H9 (cell line): ENCODE data around the gene COL4A6. TPM values are rescaled to one million over a fixed set of nuclear protein-coding genes. Genes with fewer than 3 reads are reported as not detected.

Source experiments
- DNase-seq: peaks from one replicate; pipeline ENCODE4 v3.0.0-alpha.2; 2017
- H2AFZ ChIP-seq: one replicate; pipeline ENCODE4 v1.6.1; 2013; ENCODE audit warnings: mild to moderate bottlenecking, low read length, control low read depth, moderate library complexity
- H2AK5ac ChIP-seq: 2 replicates; pipeline ENCODE4 v1.6.1; 2013; ENCODE audit warnings: low read length, control low read depth, mixed read lengths; ENCODE audit not compliant: insufficient read length
- H2BK120ac ChIP-seq: one replicate; pipeline ENCODE4 v1.6.1; 2013; ENCODE audit warnings: low read depth, mild to moderate bottlenecking, low read length, control low read depth, inconsistent platforms; ENCODE audit not compliant: poor library complexity, severe bottlenecking
- H2BK12ac ChIP-seq: 2 replicates; pipeline ENCODE4 v1.6.1; 2013; ENCODE audit warnings: low read length, control low read depth, mixed read lengths, low read depth; ENCODE audit not compliant: insufficient read length
- H2BK15ac ChIP-seq: 2 replicates; pipeline ENCODE4 v1.6.1; 2013; ENCODE audit warnings: low read depth, low read length, control low read depth
- H2BK20ac ChIP-seq: one replicate; pipeline ENCODE4 v1.6.1; 2013; ENCODE audit warnings: low read depth, mild to moderate bottlenecking, low read length, control low read depth, inconsistent platforms; ENCODE audit not compliant: poor library complexity, severe bottlenecking
- H2BK5ac ChIP-seq: 2 replicates; pipeline ENCODE4 v1.6.1; 2013; ENCODE audit warnings: low read length, control low read depth, mixed read lengths; ENCODE audit not compliant: insufficient read length
- H3K14ac ChIP-seq: 2 replicates; pipeline ENCODE4 v1.6.1; 2013; ENCODE audit warnings: low read length, control low read depth; ENCODE audit not compliant: insufficient read depth
- H3K18ac ChIP-seq: 2 replicates; pipeline ENCODE4 v1.6.1; 2013; ENCODE audit warnings: low read depth, mild to moderate bottlenecking, mixed read lengths, low read length, control low read depth; ENCODE audit not compliant: insufficient read length
- H3K23ac ChIP-seq: 2 replicates; pipeline ENCODE4 v1.6.1; 2013; ENCODE audit warnings: low read length, control low read depth, mixed read lengths, low read depth; ENCODE audit not compliant: insufficient read length
- H3K23me2 ChIP-seq: 2 replicates; pipeline ENCODE4 v1.6.1; 2013; ENCODE audit warnings: low read depth, mild to moderate bottlenecking, mixed read lengths, low read length, control low read depth; ENCODE audit not compliant: insufficient read length, poor library complexity, severe bottlenecking
- H3K27ac ChIP-seq: 2 replicates; pipeline ENCODE4 v1.5.1; 2013; ENCODE audit warnings: low read length, control low read depth, mixed read lengths, low read depth; ENCODE audit not compliant: insufficient read length
- H3K27me3 ChIP-seq: 2 replicates; pipeline ENCODE4 v1.6.1; 2013; ENCODE audit warnings: low read length, control low read depth, inconsistent platforms; ENCODE audit not compliant: insufficient read depth
- H3K4ac ChIP-seq: 2 replicates; pipeline ENCODE4 v1.6.1; 2013; ENCODE audit warnings: low read depth, mild to moderate bottlenecking, control low read depth, inconsistent platforms, low read length, moderate library complexity
- H3K4me1 ChIP-seq: 2 replicates; pipeline ENCODE4 v1.6.1; 2013; ENCODE audit warnings: low read length, control low read depth, inconsistent platforms; ENCODE audit not compliant: insufficient read depth
- H3K4me2 ChIP-seq: 2 replicates; pipeline ENCODE4 v1.6.1; 2013; ENCODE audit warnings: low read length, control low read depth, mixed read lengths; ENCODE audit not compliant: insufficient read length, insufficient read depth
- H3K56ac ChIP-seq: 2 replicates; pipeline ENCODE4 v1.6.1; 2013; ENCODE audit warnings: low read depth, mild to moderate bottlenecking, mixed read lengths, low read length, control low read depth; ENCODE audit not compliant: insufficient read length
- H3K79me1 ChIP-seq: 2 replicates; pipeline ENCODE4 v1.6.1; 2013; ENCODE audit warnings: low read depth, mild to moderate bottlenecking, moderate library complexity, low read length, control low read depth, inconsistent platforms; ENCODE audit not compliant: insufficient read depth, poor library complexity, severe bottlenecking
- H3K79me2 ChIP-seq: 2 replicates; pipeline ENCODE4 v1.6.1; 2013; ENCODE audit warnings: low read length, control low read depth, inconsistent platforms; ENCODE audit not compliant: insufficient read depth
- H3K9ac ChIP-seq: 2 replicates; pipeline ENCODE4 v1.6.1; 2013; ENCODE audit warnings: low read length, control low read depth, mixed read lengths; ENCODE audit not compliant: insufficient read length; ENCODE audit errors: extremely low read depth
- H3K9me3 ChIP-seq: one replicate; pipeline ENCODE4 v1.6.1; 2013; ENCODE audit warnings: low read depth, low read length, inconsistent platforms; ENCODE audit not compliant: control insufficient read depth
- H3T11ph ChIP-seq: one replicate; pipeline ENCODE4 v1.6.1; 2013; ENCODE audit warnings: mild to moderate bottlenecking, low read length, control low read depth, inconsistent platforms
- H4K20me1 ChIP-seq: one replicate; pipeline ENCODE4 v1.6.1; 2013; ENCODE audit not compliant: control insufficient read depth, insufficient read length, insufficient read depth
- H4K5ac ChIP-seq: 2 replicates; pipeline ENCODE4 v1.6.1; 2013; ENCODE audit warnings: low read depth, mild to moderate bottlenecking, mixed read lengths, low read length, control low read depth; ENCODE audit not compliant: insufficient read length
- H4K8ac ChIP-seq: replicated peaks from 2 replicates; pipeline ENCODE4 v1.6.1; 2013; ENCODE audit warnings: low read length, control low read depth, mixed read lengths, low read depth; ENCODE audit not compliant: insufficient read length
- H4K91ac ChIP-seq: 2 replicates; pipeline ENCODE4 v1.6.1; 2013; ENCODE audit warnings: low read depth, mild to moderate bottlenecking, moderate library complexity, mixed read lengths, low read length, control low read depth; ENCODE audit not compliant: insufficient read length
- H3K27ac Mint-ChIP-seq, 3 experiments: 2 replicates in 2 of 3; 3 replicates in 1 of 3; pipeline ENCODE4 v1.8.0; 2020 to 2021; ENCODE audit warnings: mixed read lengths in 3 of 3, mild to moderate bottlenecking in 1 of 3, moderate library complexity in 1 of 3
- H3K27me3 Mint-ChIP-seq: 2 replicates; pipeline ENCODE4 v1.8.0; 2021; ENCODE audit warnings: low read depth, mild to moderate bottlenecking, moderate library complexity, mixed read lengths
- H3K36me3 Mint-ChIP-seq, 3 experiments: 2 replicates in 2 of 3; 3 replicates in 1 of 3; pipeline ENCODE4 v1.8.0; 2020 to 2021; ENCODE audit warnings: low read depth in 3 of 3, mixed read lengths in 3 of 3; ENCODE audit not compliant: insufficient read depth in 1 of 3
- H3K4me1 Mint-ChIP-seq, 2 experiments: 2 replicates each; pipeline ENCODE4 v1.8.0; 2020; ENCODE audit warnings: mixed read lengths in 2 of 2
- H3K4me3 Mint-ChIP-seq, 2 experiments: 2 replicates in 1 of 2; 3 replicates in 1 of 2; pipeline ENCODE4 v1.8.0; 2020 to 2021; ENCODE audit warnings: mild to moderate bottlenecking in 2 of 2, mixed read lengths in 2 of 2, moderate library complexity in 1 of 2
- H3K9me3 Mint-ChIP-seq, 2 experiments: 2 replicates in 1 of 2; 3 replicates in 1 of 2; pipeline ENCODE4 v1.8.0; 2020; ENCODE audit warnings: mild to moderate bottlenecking in 2 of 2, mixed read lengths in 2 of 2, moderate library complexity in 1 of 2
- WGBS: extraction: QIAGEN DNeasy Blood & Tissue Kit; methylation state at CpG from one replicate; pipeline ENCODE4 v1.1.7; 2013; ENCODE audit warnings: missing lambda C conversion rate, low lambda C conversion rate, mixed read lengths; ENCODE audit not compliant: insufficient read length; ENCODE audit errors: extremely low coverage; 5-methylcytosine and 5-hydroxymethylcytosine counted together
- total RNA-seq: library from RNA; stranded (reverse); gene quantifications from 2 replicates; pipeline ENCODE4 v1.2.1, GENCODE V29; 2021
- TF ChIP-seq, protein P1 (sequence below): fragments of 200-600 bp; sonication (generic); conservative IDR thresholded peaks from 3 replicates; pipeline ENCODE4 v1.8.0; 2021; ENCODE audit warnings: antibody characterized with exemption, mild to moderate bottlenecking

COL4A6 gene
- total RNA-seq, 1 experiment from 2014 or later = 16.7 TPM

DNA sequence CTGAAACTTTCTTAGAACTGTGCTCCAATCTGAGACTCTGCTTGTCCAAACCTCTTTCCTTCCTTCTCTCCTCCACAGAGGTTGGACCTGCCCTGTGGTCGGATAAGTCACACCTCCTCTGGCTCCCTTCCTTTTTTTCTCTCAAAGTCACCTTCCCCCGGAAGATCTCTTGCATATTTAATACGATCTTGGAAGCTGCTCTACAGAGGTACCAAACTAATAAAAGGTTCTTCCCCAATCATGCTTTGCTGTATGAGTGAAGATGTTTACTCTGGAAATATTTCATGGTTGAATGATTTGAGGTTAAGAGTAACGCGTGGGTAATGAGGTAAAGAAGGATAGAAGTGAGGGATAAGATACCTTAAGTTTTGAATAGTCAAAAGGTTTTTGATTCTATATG is 180.7 kb downstream of the COL4A6 start:
- Mint-ChIP-seq H3K27me3 (no peaks in the 10 kb centered on the region; the same call in 1 of the 2 replicates), H3K4me1 (no peaks in the 10 kb centered on the region; a peak in 2 of 4 replicates), H3K36me3 (peaks cover 7 to 12% (median 9%) of the 10 kb centered on the region in 3 experiments), H3K9me3 (peaks cover 12 to 13% of the 10 kb centered on the region in 2 experiments; a peak in 4 of 5 replicates), H3K4me3 (no peak overlapping the region), H3K27ac (no peak overlapping the region)
- Histone ChIP-seq H2BK15ac (no peak overlapping the region), H4K20me1 (no peaks in the 10 kb centered on the region), H3K14ac (no peak overlapping the region), H3K27ac (no peak overlapping the region), H3K9me3 (no peaks in the 10 kb centered on the region), H2AFZ (no peak overlapping the region), H3K56ac (no peak overlapping the region), H4K91ac (no peak overlapping the region), H3K18ac (no peak overlapping the region), H2BK12ac (no peak overlapping the region), H3T11ph (no peak overlapping the region), H3K27me3 (no peaks in the 10 kb centered on the region), H3K23ac (no peak overlapping the region), H3K9ac (no peak overlapping the region), H3K4ac (no peak overlapping the region), H2BK5ac (no peak overlapping the region), H4K8ac (no peak overlapping the region), H4K5ac (no peak overlapping the region), H3K4me1 (no peaks in the 10 kb centered on the region), H3K23me2 (no peaks in the 10 kb centered on the region), H3K4me2 (no peak overlapping the region), H2BK120ac (no peak overlapping the region), H2BK20ac (no peak overlapping the region), H2AK5ac (no peak overlapping the region), H3K79me1 (no peaks in the 10 kb centered on the region), H3K79me2 (no peaks in the 10 kb centered on the region)
- TF ChIP-seq, protein P1, sequence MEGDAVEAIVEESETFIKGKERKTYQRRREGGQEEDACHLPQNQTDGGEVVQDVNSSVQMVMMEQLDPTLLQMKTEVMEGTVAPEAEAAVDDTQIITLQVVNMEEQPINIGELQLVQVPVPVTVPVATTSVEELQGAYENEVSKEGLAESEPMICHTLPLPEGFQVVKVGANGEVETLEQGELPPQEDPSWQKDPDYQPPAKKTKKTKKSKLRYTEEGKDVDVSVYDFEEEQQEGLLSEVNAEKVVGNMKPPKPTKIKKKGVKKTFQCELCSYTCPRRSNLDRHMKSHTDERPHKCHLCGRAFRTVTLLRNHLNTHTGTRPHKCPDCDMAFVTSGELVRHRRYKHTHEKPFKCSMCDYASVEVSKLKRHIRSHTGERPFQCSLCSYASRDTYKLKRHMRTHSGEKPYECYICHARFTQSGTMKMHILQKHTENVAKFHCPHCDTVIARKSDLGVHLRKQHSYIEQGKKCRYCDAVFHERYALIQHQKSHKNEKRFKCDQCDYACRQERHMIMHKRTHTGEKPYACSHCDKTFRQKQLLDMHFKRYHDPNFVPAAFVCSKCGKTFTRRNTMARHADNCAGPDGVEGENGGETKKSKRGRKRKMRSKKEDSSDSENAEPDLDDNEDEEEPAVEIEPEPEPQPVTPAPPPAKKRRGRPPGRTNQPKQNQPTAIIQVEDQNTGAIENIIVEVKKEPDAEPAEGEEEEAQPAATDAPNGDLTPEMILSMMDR = no peak
- 100% methylated on average over 2 of the region's 5 CpGs for WGBS
- no peak for DNase-seq
